GM21723 (cell line): ENCODE measurements around the gene VSTM5.
A peak's percentile ranks its signal among the peaks of the same experiment; 100 is the strongest.
"Not testable (repeated sequence)": the region's sequence is repeated elsewhere in the genome, so short reads cannot be mapped to it uniquely, and the experiment has no call there.

ENCODE experiments used
- ATAC-seq: cut with Tn5 transposase; IDR thresholded peaks from one replicate; pipeline ENCODE4 v1.9.1; 2021; ENCODE audit warnings: mild to moderate bottlenecking, moderate library complexity; ENCODE audit not compliant: unreplicated experiment

Gene VSTM5

GRCh38 chr11:93801366-93801765, 49.1 kb downstream of the VSTM5 start:
- no peak for ATAC-seq

GRCh38 chr11:93796441-93797231, 53.8 kb downstream of the VSTM5 start:
- ATAC-seq: no peak

GRCh38 chr11:93791493-93791892, 58.9 kb downstream of the VSTM5 start:
- no peak for ATAC-seq

GRCh38 chr11:93784935-93785360, 65.5 kb downstream of the VSTM5 start:
- ATAC-seq: peak; percentile 30

GRCh38 chr11:93784145-93784934, 66.1 kb downstream of the VSTM5 start, which contains the start of gene MED17:
Gene MED17 (plus strand): TSS chr11:93784282. CDS start chr11:93784514, 232 bp downstream.
- ATAC-seq: peak; percentile 98

GRCh38 chr11:93783765-93784144, 66.7 kb downstream of the VSTM5 start:
- ATAC-seq: peak; percentile 52

GRCh38 chr11:93783362-93783761, 67.1 kb downstream of the VSTM5 start:
- no peak for ATAC-seq

- no peak for ATAC-seq
Measured at GRCh38 chr11:93775289-93775688, 75.1 kb downstream of the VSTM5 start.

GRCh38 chr11:93774560-93774959, 75.9 kb downstream of the VSTM5 start:
- ATAC-seq: not testable (repeated sequence)

GRCh38 chr11:93773601-93774200, 76.7 kb downstream of the VSTM5 start:
- ATAC-seq: no peak

- no peak for ATAC-seq
Measured at GRCh38 chr11:93773045-93773477, 77.4 kb downstream of the VSTM5 start.

GRCh38 chr11:93772123-93772522, 78.3 kb downstream of the VSTM5 start:
- no peak for ATAC-seq

- ATAC-seq: no peak
Measured at GRCh38 chr11:93770160-93770559, 80.3 kb downstream of the VSTM5 start.
